ENCODE data around the gene SMIM3.
"Not testable (repeated sequence)": the region's sequence is repeated elsewhere in the genome, so short reads cannot be mapped to it uniquely, and the experiment has no call there.

The SMIM3 gene

DNA sequence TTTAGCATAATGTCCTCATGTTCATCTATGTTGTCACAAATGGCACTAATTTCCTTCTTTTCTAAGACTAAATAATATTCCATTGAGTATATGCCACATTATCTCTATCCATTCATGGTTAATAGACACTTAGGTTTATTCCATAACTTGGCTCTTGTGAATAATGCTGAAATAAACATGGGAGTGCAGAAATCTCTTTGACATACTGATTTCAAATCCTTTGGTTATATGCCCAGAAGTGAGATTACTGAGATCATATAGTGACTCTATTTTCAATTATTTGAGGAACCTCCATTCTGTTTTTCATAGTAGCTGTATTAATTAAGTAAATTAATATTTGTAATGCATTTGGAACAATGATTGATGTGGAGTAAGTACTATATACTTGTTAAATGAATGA is 13.0 kb downstream of the SMIM3 start:
- DNase-seq (ENCODE audit: low read depth, low spot score) = no peak
- ChIA-PET CTCF (interaction anchor here (1.1 to 5.1 kb wide), 6 partner anchors 10 to 230 kb away, joined by 3 to 60 read pairs (median 4); partner anchors contain the start of gene SMIM3), POLR2A (interaction anchor here (1.3 kb wide), 1 partner anchor 8 kb away, joined by 3 read pairs; no protein-coding TSS in a partner anchor)
- TF ChIP-seq, protein P1, sequence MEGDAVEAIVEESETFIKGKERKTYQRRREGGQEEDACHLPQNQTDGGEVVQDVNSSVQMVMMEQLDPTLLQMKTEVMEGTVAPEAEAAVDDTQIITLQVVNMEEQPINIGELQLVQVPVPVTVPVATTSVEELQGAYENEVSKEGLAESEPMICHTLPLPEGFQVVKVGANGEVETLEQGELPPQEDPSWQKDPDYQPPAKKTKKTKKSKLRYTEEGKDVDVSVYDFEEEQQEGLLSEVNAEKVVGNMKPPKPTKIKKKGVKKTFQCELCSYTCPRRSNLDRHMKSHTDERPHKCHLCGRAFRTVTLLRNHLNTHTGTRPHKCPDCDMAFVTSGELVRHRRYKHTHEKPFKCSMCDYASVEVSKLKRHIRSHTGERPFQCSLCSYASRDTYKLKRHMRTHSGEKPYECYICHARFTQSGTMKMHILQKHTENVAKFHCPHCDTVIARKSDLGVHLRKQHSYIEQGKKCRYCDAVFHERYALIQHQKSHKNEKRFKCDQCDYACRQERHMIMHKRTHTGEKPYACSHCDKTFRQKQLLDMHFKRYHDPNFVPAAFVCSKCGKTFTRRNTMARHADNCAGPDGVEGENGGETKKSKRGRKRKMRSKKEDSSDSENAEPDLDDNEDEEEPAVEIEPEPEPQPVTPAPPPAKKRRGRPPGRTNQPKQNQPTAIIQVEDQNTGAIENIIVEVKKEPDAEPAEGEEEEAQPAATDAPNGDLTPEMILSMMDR (IDR thresholded peaks at IDR 0.05; ENCODE audit: insufficient read depth, low read length, missing control alignments) = no peak
- H3K4me3 ChIP-seq (ENCODE audit: low read depth, low read length) = no peak overlapping the region

DNA sequence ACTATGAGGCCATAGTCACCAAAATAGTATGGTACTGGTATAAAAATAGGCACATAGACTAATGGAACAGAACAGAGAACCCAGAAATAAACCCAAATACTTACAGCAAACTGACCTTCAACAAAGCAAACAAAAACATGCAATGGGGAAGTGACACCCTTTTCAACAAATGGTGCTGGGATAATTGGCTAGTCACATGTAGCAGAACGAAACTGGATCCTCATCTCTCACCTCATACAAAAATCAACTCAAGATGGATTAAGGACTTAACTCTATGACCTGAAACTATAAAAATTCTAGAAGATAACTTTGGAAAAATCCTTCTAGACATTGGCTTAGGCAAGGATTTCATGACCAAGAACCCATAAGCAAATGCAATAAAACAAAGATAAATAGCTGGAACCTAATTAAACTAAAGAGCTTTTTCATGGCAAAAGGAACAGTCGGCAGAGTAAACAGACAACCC is 14.9 kb downstream of the SMIM3 start:
- H3K4me3 ChIP-seq (ENCODE audit: low read depth, low read length); POLR2A ChIA-PET; DNase-seq (ENCODE audit: low read depth, low spot score): not testable (repeated sequence)
- CTCF ChIA-PET = interaction anchor here (0.8 to 5.1 kb wide), 2 partner anchors 8 kb away, joined by 4 to 60 read pairs; no protein-coding TSS in a partner anchor

DNA sequence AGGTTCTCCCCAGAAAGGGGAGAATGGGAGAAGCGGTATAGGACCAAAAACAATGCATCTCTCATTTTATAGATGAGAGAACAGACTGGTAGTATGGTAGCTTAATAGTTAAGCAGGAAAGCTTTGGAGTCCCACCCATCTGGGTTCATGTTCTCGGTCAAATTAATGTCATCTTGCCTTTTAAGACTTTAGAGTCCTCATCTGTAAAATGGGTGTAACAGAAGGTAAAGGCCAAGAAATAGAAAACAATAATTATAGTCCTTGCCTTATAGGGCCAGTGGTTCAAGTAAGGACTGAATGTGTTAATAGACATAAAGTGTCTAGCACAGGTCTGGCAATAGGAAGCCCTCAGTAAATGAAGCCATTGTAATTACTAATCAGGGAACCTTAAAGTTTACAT is 16.4 kb downstream of the SMIM3 start:
- CTCF ChIA-PET = no interaction called here

DNA sequence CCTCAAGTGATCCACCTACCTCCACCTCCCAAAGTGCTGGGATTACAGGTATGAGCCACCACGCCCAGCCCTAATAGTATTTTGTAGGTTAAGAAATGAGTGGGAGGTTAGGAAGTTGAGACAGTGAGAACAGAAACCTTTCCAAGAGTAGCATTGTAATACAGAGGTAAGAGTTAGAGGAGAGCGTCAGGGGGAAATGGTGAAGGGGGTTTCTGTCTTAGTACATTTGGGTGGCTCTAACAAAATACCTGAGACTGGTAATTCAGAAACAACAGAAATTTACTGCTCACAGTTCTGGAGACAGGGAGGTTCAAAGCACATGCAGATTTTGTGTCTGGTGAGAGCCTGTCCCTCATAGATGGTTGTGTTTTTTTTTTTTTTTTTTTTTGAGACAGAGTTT is 18.8 kb downstream of the SMIM3 start:
- TF ChIP-seq, protein P1 (IDR thresholded peaks at IDR 0.05; ENCODE audit: insufficient read depth, low read length, missing control alignments) = no peak

More for the DNA sequence above, 16.4 kb downstream of the SMIM3 start:
- TF ChIP-seq, protein P1 (IDR thresholded peaks at IDR 0.05; ENCODE audit: insufficient read depth, low read length, missing control alignments) = no peak
- POLR2A ChIA-PET = no interaction called here
- no peak for DNase-seq (ENCODE audit: low read depth, low spot score)
- no peak overlapping the region for H3K4me3 ChIP-seq (ENCODE audit: low read depth, low read length)

DNA sequence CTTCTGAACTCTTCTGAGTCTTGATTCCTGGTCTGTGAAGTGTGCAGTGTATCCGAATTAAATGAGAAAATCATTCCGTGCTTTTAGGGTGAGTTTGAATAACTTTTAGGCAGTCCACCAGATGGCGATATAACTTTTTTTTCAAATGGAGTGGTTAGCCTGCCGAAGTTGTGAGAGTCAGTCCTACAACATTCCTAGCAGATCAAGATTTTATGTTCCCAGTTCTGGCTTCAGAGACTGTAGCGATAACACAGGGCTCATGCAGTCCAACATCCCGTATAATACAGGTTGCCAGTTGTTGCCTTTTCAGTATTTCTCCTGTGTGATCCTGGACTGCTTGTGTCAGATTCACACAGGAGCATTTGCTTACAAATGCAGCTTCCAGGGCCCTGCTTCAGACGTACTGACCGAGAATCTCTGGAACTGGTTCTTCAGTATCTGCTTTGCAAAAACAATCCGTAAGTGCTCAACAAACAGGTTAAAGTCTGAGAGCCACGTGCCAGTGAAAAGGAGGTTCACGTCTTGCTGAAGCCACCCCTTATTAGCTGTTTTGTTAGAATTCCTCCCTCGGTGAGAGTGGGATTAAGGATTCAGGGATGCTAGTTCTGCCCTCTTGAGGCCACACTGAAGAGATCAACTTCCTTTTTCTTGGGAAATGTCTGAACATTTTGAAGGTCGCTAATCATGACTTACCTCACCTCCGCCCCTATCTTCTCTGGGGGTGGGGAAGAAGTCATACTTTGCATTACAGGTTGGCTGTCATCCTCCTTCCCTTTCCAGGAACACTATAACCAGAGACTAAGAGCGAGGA is 22.8 kb downstream of the SMIM3 start:
- H3K4me3 ChIP-seq (ENCODE audit: low read depth, low read length) = peak overlapping the region; percentile 39
- TF ChIP-seq, protein P1 (IDR thresholded peaks at IDR 0.05; ENCODE audit: insufficient read depth, low read length, missing control alignments) = peak; percentile 53
- ChIA-PET CTCF (interaction anchor here (0.7 to 3.4 kb wide), 36 partner anchors 8 to 363 kb away, joined by 3 to 60 read pairs (median 5); partner anchors contain the start of genes DCTN4, IRGM, RBM22 and SMIM3), POLR2A (interaction anchor here (0.5 kb wide), 1 partner anchor 24 kb away, joined by 3 read pairs; no protein-coding TSS in a partner anchor)
- DNase-seq (ENCODE audit: low read depth, low spot score) = no peak

More for the DNA sequence above, 18.8 kb downstream of the SMIM3 start:
- CTCF ChIA-PET = interaction anchor here (0.9 to 2.1 kb wide), 2 partner anchors 8 to 47 kb away, joined by 3 to 7 read pairs; no protein-coding TSS in a partner anchor
- POLR2A ChIA-PET = no interaction called here
- DNase-seq (ENCODE audit: low read depth, low spot score) = no peak
- H3K4me3 ChIP-seq (ENCODE audit: low read depth, low read length) = no peak overlapping the region

DNA sequence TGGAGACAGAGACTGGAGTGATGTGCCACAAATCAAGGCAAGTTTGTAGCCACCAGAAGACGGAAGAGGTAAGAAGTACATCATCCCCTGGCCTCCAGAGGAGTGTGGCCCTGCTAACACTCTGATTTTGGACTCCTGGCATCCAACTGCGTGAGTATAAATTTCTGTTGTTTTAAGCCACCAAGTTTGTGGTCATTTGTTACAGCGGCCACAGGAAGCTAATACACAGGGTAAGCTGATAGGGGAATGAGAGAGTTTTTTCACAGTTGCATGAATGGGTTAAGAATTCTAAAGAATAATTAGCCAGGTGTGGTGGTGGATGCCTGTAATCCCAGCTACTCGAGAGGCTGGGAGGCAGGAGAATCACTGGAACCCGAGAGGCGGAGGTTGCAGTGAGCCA is 25.8 kb downstream of the SMIM3 start:
- ChIA-PET CTCF (interaction anchor here (0.7 to 0.9 kb wide), 3 partner anchors 12 to 44 kb away, joined by 3 to 5 read pairs (median 3); no protein-coding TSS in a partner anchor), POLR2A (no interaction called here)
- no peak for DNase-seq (ENCODE audit: low read depth, low spot score)
- no peak overlapping the region for H3K4me3 ChIP-seq (ENCODE audit: low read depth, low read length)
- TF ChIP-seq, protein P1 (IDR thresholded peaks at IDR 0.05; ENCODE audit: insufficient read depth, low read length, missing control alignments) = no peak
